Kidney capillary endothelial cell (primary cell): ENCODE measurements around the gene NSG1.
"Not testable (repeated sequence)": the region's sequence is repeated elsewhere in the genome, so short reads cannot be mapped to it uniquely, and the experiment has no call there.

ENCODE experiments used
- DNase-seq: peaks from one replicate; pipeline ENCODE4 v3.0.0-alpha.2; 2018; ENCODE audit warnings: low spot score

The NSG1 gene

DNA sequence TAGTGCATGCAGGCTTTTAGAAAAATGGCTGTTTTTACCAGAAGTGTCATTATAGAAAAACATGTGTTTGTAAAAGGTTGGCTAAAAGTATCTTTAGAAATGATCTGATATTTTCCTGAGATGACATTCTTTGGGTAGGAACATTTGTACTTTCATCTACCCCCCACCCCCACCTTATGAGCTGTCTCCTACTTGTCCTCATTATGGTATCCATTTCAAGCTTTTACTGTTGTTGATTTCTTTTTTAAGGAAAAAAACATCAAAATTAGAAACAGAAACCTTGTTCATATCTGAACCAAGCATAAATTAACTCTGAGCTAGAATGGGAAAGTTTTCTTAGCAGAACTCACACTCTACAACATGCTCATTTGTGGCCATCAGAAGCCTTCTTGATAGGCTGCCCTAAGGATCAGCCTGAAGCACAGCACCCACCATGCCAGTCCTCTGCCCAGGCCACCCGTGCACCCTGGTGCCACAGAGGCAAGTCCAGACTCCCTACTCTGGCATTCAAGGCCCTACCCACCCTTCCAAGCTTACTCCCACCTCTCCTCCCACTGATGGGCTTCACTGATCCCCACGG, 49.4 kb downstream of the NSG1 start:
- DNase-seq = no peak

DNA sequence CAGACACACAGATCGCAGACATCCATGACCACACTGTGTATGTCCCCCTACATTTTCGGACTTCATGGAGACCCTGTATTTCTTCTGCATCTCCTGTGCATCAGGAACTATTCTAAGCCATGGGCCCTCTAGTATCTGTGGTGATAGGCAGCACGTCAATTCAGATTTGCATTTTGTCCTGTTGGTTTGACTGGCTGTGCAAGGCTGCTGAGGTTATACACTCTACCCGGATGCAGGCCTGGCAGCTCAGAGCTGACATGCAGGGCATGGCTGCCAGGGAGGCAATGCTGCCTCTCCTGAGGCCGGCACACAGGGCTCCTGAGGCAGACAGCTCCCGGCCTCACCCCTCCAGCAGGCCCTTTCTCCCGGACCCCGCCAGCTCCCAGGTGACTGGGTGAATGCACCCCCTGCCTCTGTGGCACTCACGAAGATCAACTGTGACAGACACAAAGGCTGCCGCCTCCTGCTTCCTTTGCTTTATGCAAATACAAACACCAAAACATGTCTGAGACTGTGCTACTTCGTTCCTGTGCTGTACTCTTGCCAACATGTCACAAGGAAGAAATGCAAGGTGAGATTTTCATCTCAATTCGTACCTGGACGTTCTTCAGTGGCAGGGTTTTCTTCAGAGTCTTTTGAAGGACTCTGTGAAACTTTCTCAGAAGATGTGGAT, 51.0 kb downstream of the NSG1 start:
- DNase-seq = no peak

GRCh38 chr4:4438891-4439290, 52.0 kb downstream of the NSG1 start:
- no peak for DNase-seq

DNA sequence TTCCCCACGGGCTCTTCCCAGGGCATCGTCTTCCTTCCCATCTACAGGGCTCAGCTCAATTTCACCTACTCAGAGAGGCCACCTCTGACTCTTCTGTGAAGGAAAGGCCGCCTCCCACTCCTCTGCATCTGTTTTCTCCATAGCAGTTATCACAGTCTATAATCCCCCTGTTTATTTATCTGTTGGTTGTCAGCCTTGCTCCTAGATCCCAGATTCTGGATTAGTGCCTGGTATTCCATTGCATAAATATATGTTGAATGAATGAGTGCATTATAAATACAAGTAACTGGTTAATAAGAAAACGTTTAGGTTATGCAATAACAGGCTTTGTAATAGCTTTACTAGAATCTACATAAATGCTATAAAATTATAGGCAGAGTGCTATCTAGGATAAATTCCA, 52.9 kb downstream of the NSG1 start:
- DNase-seq = no peak

DNA sequence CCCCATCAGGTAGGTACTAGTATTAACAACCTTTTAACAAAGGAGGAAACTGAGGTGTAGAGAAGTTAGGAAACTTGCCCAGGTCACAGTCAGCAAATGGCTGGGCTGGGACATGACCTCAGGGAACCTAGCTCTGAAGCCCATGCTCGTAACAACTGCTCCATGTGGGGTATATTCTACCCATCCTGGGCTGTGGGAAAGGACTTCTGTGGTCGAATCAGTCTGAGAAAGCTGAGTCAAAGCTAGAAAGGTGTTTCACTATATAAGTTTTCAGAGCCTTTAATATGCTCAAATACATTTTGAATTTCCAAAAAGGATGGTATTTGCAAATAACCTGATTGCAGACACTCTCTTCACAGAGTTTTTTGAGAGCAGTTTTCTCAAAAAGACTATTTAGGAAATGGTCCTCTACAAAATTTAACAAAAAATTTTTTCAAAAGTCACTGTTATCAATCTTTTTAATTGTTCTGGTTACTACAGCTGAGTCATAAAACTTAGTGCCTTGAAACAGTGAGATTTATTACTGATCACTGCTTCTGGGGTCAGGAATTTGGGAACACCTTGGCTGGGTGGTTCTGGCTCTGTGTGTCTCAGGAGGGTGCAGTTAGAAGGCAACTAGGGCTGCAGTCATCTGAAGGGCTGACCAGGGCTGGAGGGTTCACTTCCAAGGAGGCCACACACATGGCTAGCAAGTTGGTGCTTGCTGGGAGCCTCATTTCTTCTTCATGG, 53.6 kb downstream of the NSG1 start:
- DNase-seq = no peak

- DNase-seq = no peak
These were observed 56.9 kb downstream of the NSG1 start for GRCh38 chr4:4443821-4444220.

GRCh38 chr4:4446434-4446833, 59.5 kb downstream of the NSG1 start:
- no peak for DNase-seq

DNA sequence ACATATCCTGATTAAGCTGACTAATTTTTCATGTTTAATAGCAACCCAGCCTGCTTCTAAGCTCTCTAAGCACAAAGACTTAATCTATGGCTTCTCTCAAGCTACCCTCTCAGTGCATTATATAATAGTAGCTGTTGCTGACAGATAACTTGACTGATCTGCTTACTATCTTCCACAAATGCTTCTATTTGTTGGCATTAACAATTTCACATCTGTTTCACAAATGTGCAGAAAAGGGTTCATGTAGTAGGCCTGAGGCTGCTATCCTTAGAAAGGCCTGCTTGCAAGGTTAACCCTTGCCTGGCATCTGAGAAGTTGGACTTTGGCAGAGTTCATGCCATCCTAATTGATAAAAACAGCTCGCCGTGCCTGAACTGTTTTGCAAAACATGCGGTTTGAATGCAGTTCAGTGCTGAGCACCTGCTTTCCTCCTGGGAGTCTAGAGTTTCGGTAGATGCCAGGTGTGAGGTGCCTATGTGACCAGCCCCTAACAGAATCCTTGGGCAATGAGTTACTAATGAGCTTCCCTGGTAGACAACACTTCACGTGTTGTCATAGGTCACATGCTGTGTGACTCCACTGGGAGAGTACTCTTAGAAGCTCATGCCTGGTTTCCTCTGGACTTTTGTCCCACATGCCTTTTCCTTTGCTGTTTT, 68.4 kb downstream of the NSG1 start:
- no peak for DNase-seq

DNA sequence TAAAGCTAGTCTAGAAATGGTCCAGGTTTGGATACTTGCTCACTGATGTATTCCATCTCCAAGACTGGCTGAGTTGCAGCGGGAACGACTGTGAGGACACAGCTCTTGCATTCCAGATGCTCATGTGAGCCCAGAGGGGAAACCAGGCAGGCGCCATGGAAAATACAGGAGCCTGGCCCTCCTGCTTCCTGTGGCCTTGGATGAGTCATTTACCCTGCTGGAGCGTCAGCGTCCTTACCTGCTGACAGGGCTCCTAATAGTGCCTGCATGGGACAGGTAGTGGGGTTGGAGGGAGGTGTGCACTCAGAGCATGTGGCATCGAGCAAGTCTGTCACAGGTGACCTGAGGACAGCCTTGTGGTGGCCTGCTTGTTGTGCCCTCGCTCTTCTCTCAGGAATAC, 69.4 kb downstream of the NSG1 start:
- DNase-seq = peak; percentile 40

DNA sequence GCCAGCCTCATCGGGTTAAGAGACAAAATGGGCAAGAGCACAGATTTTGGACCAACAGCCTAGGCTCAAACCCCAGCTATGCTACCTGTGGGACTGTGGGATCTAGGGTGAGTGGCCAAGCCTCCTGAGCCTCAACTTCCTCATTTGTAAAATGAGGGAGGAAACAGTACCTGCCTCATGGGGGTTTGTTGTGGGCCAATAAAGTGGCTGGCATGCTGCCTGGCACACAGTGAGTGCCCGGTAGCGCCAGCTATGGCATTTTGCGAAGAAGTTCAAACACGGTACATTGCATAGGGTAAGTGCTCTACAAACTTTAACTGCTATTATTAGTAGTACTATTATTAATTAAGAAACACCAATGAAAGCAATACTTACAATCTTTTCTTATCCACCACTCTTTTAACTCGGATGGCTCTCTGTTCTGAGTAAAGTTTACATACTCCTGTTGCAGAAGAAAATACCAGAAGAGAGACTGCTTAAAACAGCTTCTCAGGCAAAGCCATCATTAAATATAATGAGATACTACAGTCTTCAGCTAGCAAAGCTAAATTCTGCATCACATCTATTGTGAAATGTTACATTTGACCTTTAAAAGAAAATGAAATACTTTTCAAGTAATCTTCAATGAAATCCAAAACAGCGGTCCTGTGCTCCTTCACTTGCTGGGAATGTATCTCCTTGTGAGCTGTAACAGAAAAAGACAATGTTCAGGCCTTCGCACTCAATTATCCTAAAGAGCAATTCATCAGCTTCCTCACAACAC, 70.1 kb downstream of the NSG1 start:
- DNase-seq = no peak

DNA sequence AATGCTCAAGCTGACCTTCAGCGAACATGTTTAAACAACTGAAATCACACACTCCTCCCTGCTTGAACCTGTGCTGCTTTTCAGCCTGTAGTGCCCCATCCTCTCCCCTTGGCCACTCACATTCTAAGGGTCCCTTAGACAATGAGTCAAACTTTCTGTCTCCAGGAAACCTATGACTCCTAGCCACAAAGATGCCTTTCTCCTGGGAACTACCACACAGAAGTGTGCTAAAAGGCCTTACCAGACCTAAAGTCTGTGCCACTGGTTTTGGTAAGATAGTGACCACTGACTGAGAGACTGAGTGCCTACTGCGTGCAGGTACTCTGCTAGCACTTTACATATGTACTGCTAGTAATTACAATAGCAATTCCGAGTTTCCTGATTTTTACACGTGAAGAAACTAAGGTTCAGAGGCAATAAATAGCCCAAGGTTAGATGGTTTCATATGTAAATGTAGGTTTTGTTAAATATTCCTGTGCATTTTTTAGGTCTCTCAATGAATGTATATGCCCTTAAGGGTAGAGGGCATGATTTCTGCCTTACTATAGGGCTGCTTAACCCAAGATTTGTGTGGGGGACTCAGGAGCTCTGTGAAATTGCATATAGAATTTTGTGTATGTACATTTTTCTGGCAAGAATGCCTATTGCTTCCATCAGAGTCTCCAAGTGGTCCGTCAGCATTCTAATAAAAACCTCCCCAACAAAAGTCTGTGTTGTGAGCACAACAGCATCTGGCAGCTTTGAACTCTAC, 71.1 kb downstream of the NSG1 start:
- DNase-seq = peak; percentile 81

- no peak for DNase-seq
These were observed 72.3 kb downstream of the NSG1 start for GRCh38 chr4:4459181-4459580.

DNA sequence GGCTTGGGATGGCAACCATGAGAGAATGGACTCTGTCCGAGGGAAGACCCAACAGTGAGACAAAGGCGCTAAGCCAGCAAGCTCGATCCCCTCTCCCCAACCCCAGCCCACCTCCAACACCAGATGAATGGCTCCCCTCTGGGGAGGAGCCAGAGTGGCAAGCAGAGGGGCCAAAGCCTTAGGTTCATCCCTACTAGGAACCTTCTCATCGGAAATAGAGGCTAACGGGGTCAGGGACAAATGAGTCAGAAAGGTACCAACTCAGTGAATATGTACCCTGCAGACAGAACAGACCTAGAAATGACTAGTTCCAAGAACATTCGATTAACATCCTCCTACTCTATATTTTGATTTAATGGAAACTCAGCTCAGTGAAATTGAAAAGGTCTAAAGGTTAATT, 73.9 kb downstream of the NSG1 start:
- DNase-seq = no peak

GRCh38 chr4:4461178-4461577, 74.3 kb downstream of the NSG1 start:
- DNase-seq = no peak

GRCh38 chr4:4461850-4462249, 74.9 kb downstream of the NSG1 start:
- DNase-seq = no peak

DNA sequence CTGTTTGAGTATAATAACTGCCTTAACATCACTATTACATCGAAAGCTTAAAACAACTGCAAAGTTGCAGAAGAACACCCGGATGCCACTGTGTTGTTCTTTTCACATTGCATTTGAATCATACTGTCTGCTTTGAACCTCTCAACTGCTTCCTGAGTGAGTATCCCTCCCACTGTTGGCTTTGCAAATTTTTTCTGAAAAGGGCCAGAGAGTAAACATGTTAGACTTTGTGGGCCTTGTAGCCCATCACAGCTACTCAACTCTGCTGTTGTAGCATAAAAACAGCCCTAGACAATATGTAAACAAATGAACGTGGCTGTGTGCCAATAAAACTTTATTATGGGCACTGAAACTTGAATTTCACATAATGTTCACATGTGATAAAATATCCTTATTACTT, 76.1 kb downstream of the NSG1 start:
- DNase-seq = no peak

GRCh38 chr4:4465238-4465637, 78.3 kb downstream of the NSG1 start:
- DNase-seq = not testable (repeated sequence)
